ENCODE data around the gene KRT2.
A peak's percentile ranks its signal among the peaks of the same experiment; 100 is the strongest.

Gene KRT2

GRCh38 chr12:52651726-52652261, at the start of gene KRT2:
TSS of gene KRT2 (minus strand) at chr12:52652211. CDS start at chr12:52652142, 69 bp downstream.
- Mint-ChIP-seq H3K27ac (no peak within 1 kb of the TSS), H3K27me3 (no peaks in the 10 kb centered on the region), H3K4me1 (no peaks in the 10 kb centered on the region), H3K9me3 (no peaks in the 10 kb centered on the region), H3K36me3 (no peaks in the 10 kb centered on the region), H3K4me3 (no peak within 1 kb of the TSS)
- DNase-seq, result no peak
- ATAC-seq (replicated peaks), result no peak

GRCh38 chr12:52701281-52701680, 49.3 kb upstream of the KRT2 start:
- Mint-ChIP-seq H3K4me1 (no peaks in the 10 kb centered on the region), H3K27ac (no peak overlapping the region), H3K9me3 (no peaks in the 10 kb centered on the region), H3K36me3 (no peaks in the 10 kb centered on the region), H3K27me3 (peaks cover 28 to 42% of the 10 kb centered on the region in 2 donors), H3K4me3 (no peak overlapping the region)
- ATAC-seq (replicated peaks) (no peak), DNase-seq (no peak)

GRCh38 chr12:52699960-52700359, 47.9 kb upstream of the KRT2 start:
- no peak overlapping the region for H3K4me3 Mint-ChIP-seq
- no peak overlapping the region for H3K27ac Mint-ChIP-seq
- no peaks in the 10 kb centered on the region for H3K4me1 Mint-ChIP-seq
- no peaks in the 10 kb centered on the region for H3K9me3 Mint-ChIP-seq
- H3K36me3 Mint-ChIP-seq, result no peaks in the 10 kb centered on the region
- DNase-seq (no peak), ATAC-seq (replicated peaks) (no peak)
- peaks cover 31 to 52% of the 10 kb centered on the region in 2 donors for H3K27me3 Mint-ChIP-seq

GRCh38 chr12:52699373-52699772, 47.4 kb upstream of the KRT2 start:
- H3K27ac Mint-ChIP-seq, result no peak overlapping the region
- H3K27me3 Mint-ChIP-seq, result peaks cover 31 to 56% of the 10 kb centered on the region in 2 donors
- H3K4me1 Mint-ChIP-seq, result no peaks in the 10 kb centered on the region
- ATAC-seq (replicated peaks) (no peak), DNase-seq (no peak)
- no peak overlapping the region for H3K4me3 Mint-ChIP-seq
- H3K36me3 Mint-ChIP-seq, result no peaks in the 10 kb centered on the region
- H3K9me3 Mint-ChIP-seq, result no peaks in the 10 kb centered on the region

- no peaks in the 10 kb centered on the region for H3K9me3 Mint-ChIP-seq
- no peaks in the 10 kb centered on the region for H3K36me3 Mint-ChIP-seq
- no peak overlapping the region for H3K27ac Mint-ChIP-seq
- H3K4me1 Mint-ChIP-seq, result no peaks in the 10 kb centered on the region
- no peak for ATAC-seq (replicated peaks)
- no peak for DNase-seq
- no peak overlapping the region for H3K4me3 Mint-ChIP-seq
- H3K27me3 Mint-ChIP-seq, result peaks cover 31 to 56% of the 10 kb centered on the region in 2 donors
Measured at GRCh38 chr12:52698651-52699340, 46.8 kb upstream of the KRT2 start.

GRCh38 chr12:52697058-52697582, 45.1 kb upstream of the KRT2 start:
- no peaks in the 10 kb centered on the region for H3K36me3 Mint-ChIP-seq

GRCh38 chr12:52696588-52696987, 44.6 kb upstream of the KRT2 start:
- Mint-ChIP-seq H3K27me3 (peaks cover 35 to 55% of the 10 kb centered on the region in 2 donors), H3K4me1 (peaks cover 2 to 6% of the 10 kb centered on the region in 2 donors), H3K9me3 (no peaks in the 10 kb centered on the region), H3K27ac (no peak overlapping the region), H3K36me3 (no peaks in the 10 kb centered on the region), H3K4me3 (no peak overlapping the region)
- ATAC-seq (replicated peaks) (no peak), DNase-seq (no peak)

More at GRCh38 chr12:52697058-52697582, 45.1 kb upstream of the KRT2 start:
- Mint-ChIP-seq H3K27me3 (peaks cover 40 to 55% of the 10 kb centered on the region in 2 donors), H3K4me3 (no peak overlapping the region), H3K27ac (no peak overlapping the region), H3K4me1 (peaks cover 0 to 3% of the 10 kb centered on the region in 2 donors), H3K9me3 (no peaks in the 10 kb centered on the region)
- no peak for ATAC-seq (replicated peaks)
- no peak for DNase-seq

GRCh38 chr12:52695039-52695438, 43.0 kb upstream of the KRT2 start:
- H3K4me3 Mint-ChIP-seq, result no peak overlapping the region
- peaks cover 42 to 68% of the 10 kb centered on the region in 2 donors for H3K27me3 Mint-ChIP-seq
- H3K27ac Mint-ChIP-seq, result no peak overlapping the region
- H3K9me3 Mint-ChIP-seq, result no peaks in the 10 kb centered on the region
- peaks cover 13% of the 10 kb centered on the region in 2 donors for H3K4me1 Mint-ChIP-seq
- H3K36me3 Mint-ChIP-seq, result no peaks in the 10 kb centered on the region
- ATAC-seq (replicated peaks), result no peak
- no peak for DNase-seq

GRCh38 chr12:52694151-52694550, 42.1 kb upstream of the KRT2 start:
- H3K4me3 Mint-ChIP-seq, result no peak overlapping the region
- ATAC-seq (replicated peaks) (no peak), DNase-seq (no peak)
- H3K27ac Mint-ChIP-seq, result no peak overlapping the region
- H3K36me3 Mint-ChIP-seq, result no peaks in the 10 kb centered on the region
- peaks cover 13% of the 10 kb centered on the region in 2 donors for H3K4me1 Mint-ChIP-seq
- no peaks in the 10 kb centered on the region for H3K9me3 Mint-ChIP-seq
- peaks cover 38 to 71% of the 10 kb centered on the region in 2 donors for H3K27me3 Mint-ChIP-seq

GRCh38 chr12:52693261-52693660, 41.2 kb upstream of the KRT2 start:
- H3K36me3 Mint-ChIP-seq, result no peaks in the 10 kb centered on the region

GRCh38 chr12:52692254-52692653, 40.2 kb upstream of the KRT2 start:
- ATAC-seq (replicated peaks) (no peak), DNase-seq (no peak)
- no peaks in the 10 kb centered on the region for H3K9me3 Mint-ChIP-seq
- H3K27ac Mint-ChIP-seq, result no peak overlapping the region
- peaks cover 43 to 74% of the 10 kb centered on the region in 2 donors for H3K27me3 Mint-ChIP-seq
- H3K36me3 Mint-ChIP-seq, result no peaks in the 10 kb centered on the region
- peaks cover 13% of the 10 kb centered on the region in 2 donors for H3K4me1 Mint-ChIP-seq
- H3K4me3 Mint-ChIP-seq, result no peak overlapping the region

More at GRCh38 chr12:52693261-52693660, 41.2 kb upstream of the KRT2 start:
- Mint-ChIP-seq H3K4me1 (peaks cover 13% of the 10 kb centered on the region in 2 donors), H3K27ac (no peak overlapping the region), H3K4me3 (no peak overlapping the region), H3K9me3 (no peaks in the 10 kb centered on the region), H3K27me3 (peaks cover 43 to 74% of the 10 kb centered on the region in 2 donors)
- DNase-seq (no peak), ATAC-seq (replicated peaks) (no peak)

GRCh38 chr12:52691841-52692150, 39.8 kb upstream of the KRT2 start:
- Mint-ChIP-seq H3K27ac (no peak overlapping the region), H3K9me3 (no peaks in the 10 kb centered on the region), H3K4me3 (no peak overlapping the region), H3K27me3 (peaks cover 47 to 79% of the 10 kb centered on the region in 2 donors), H3K36me3 (no peaks in the 10 kb centered on the region), H3K4me1 (peaks cover 13% of the 10 kb centered on the region in 2 donors)
- DNase-seq (no peak), ATAC-seq (replicated peaks) (no peak)

GRCh38 chr12:52691076-52691840, 39.2 kb upstream of the KRT2 start:
- Mint-ChIP-seq H3K27me3 (peaks cover 49 to 76% of the 10 kb centered on the region in 2 donors), H3K27ac (peak overlapping the region; percentile 15), H3K4me1 (peaks cover 13% of the 10 kb centered on the region in 2 donors), H3K9me3 (no peaks in the 10 kb centered on the region), H3K36me3 (no peaks in the 10 kb centered on the region), H3K4me3 (peak overlapping the region; percentile 76 to 77)
- DNase-seq (no peak), ATAC-seq (replicated peaks) (peak; percentile 46 to 47)

- peak overlapping the region; percentile 76 to 77 for H3K4me3 Mint-ChIP-seq
- H3K27ac Mint-ChIP-seq, result no peak overlapping the region
- H3K9me3 Mint-ChIP-seq, result no peaks in the 10 kb centered on the region
- ATAC-seq (replicated peaks) (no peak), DNase-seq (no peak)
- peaks cover 13% of the 10 kb centered on the region in 2 donors for H3K4me1 Mint-ChIP-seq
- no peaks in the 10 kb centered on the region for H3K36me3 Mint-ChIP-seq
- peaks cover 46 to 70% of the 10 kb centered on the region in 2 donors for H3K27me3 Mint-ChIP-seq
Measured at GRCh38 chr12:52690351-52691075, 38.5 kb upstream of the KRT2 start.

All from stimulated activated naive B cell treated with anti-CD40 and anti-IgM and Interleukin-4, amounts not matched to agents 10 μg/mL and 1 μg/mL and 100 μg/mL, for 72 hours (primary cell).